ENCODE results near the gene PER1. TPM values are rescaled to one million over a fixed set of nuclear protein-coding genes. Genes with fewer than 3 reads are reported as not detected.

Gene PER1
- total RNA-seq, 1 experiment from 2014 or later = 36.5 TPM

DNA sequence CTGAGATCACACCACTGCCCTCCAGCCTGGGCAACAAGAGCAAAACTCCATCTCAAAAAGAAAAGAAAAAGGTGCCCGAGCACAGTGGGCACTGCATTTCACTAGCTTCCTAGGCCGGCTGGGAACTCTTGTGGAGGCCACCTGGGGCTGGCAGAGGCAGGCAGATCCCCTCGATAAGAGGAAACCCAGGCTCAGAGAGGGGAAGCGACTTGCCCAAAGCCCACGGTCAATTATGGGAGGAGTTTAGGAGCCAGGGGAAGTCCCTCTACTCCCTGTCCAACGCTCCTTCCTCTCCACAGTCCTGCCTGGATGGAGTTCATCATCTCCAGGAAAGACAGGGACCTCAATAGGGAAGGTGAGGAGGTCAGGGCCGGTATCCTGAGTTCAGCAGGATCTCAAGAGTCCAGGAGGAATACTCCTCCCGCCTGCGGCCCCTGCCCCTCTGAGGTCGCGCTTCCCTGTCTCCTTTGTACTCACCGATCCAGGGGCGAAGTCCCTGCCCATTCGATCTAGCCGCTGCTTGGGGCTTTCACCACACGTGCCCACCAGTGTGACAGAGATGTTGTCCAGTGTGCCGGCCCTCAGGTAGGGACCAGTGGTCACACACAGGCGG lies 34.7 kb downstream of the PER1 start:
- Histone ChIP-seq H3K18ac (ENCODE audit: insufficient read length, low read depth, low read length) (no peak overlapping the region), H3K56ac (ENCODE audit: insufficient read length, low read depth, low read length) (no peak overlapping the region), H3K79me1 (ENCODE audit: insufficient read depth, low read depth, low read length, poor library complexity, severe bottlenecking) (no peaks in the 10 kb centered on the region), H4K8ac (replicated peaks; ENCODE audit: insufficient read length, low read depth, low read length) (no peak overlapping the region), H3K79me2 (ENCODE audit: insufficient read depth, low read length) (no peaks in the 10 kb centered on the region), H3K14ac (ENCODE audit: insufficient read depth, low read length) (no peak overlapping the region), H3K23ac (ENCODE audit: insufficient read length, low read depth, low read length) (no peak overlapping the region), H3K9ac (ENCODE audit: extremely low read depth, insufficient read length, low read length) (no peak overlapping the region), H4K5ac (ENCODE audit: insufficient read length, low read depth, low read length) (no peak overlapping the region), H2BK5ac (ENCODE audit: insufficient read length, low read length) (no peak overlapping the region), H3K23me2 (ENCODE audit: insufficient read length, low read depth, low read length, poor library complexity, severe bottlenecking) (peaks cover 25% of the 10 kb centered on the region), H4K20me1 (ENCODE audit: control insufficient read depth, insufficient read depth, insufficient read length) (no peaks in the 10 kb centered on the region), H2AFZ (ENCODE audit: low read length) (peak overlapping the region; percentile 86), H2BK120ac (ENCODE audit: low read depth, low read length, poor library complexity, severe bottlenecking) (no peak overlapping the region), H3K27ac (ENCODE audit: insufficient read length, low read depth, low read length) (no peak overlapping the region), H2BK20ac (ENCODE audit: low read depth, low read length, poor library complexity, severe bottlenecking) (no peak overlapping the region), H2BK15ac (ENCODE audit: low read depth, low read length) (no peak overlapping the region), H3K27me3 (ENCODE audit: insufficient read depth, low read length) (peaks cover 18% of the 10 kb centered on the region; the same call in 1 of the 2 replicates), H2BK12ac (ENCODE audit: insufficient read length, low read depth, low read length) (no peak overlapping the region), H3T11ph (ENCODE audit: low read length) (no peak overlapping the region), H3K4me1 (ENCODE audit: insufficient read depth, low read length) (no peaks in the 10 kb centered on the region), H2AK5ac (ENCODE audit: insufficient read length, low read length) (no peak overlapping the region), H3K4ac (ENCODE audit: low read depth, low read length) (no peak overlapping the region), H4K91ac (ENCODE audit: insufficient read length, low read depth, low read length) (no peak overlapping the region), H3K9me3 (ENCODE audit: control insufficient read depth, low read depth, low read length) (no peaks in the 10 kb centered on the region), H3K4me2 (ENCODE audit: insufficient read depth, insufficient read length, low read length) (peak overlapping the region; percentile 99)
- Mint-ChIP-seq H3K4me1 (peaks cover 10 to 16% of the 10 kb centered on the region in 2 experiments), H3K9me3 (peaks cover 2 to 3% of the 10 kb centered on the region in 2 experiments; a peak in 2 of 5 replicates), H3K27ac (no peak overlapping the region), H3K36me3 (ENCODE audit: insufficient read depth in 1 of 3, low read depth in 3 of 3) (no peaks in the 10 kb centered on the region; a peak in 1 of 7 replicates), H3K4me3 (peak overlapping the region; percentile 91 to 93), H3K27me3 (ENCODE audit: low read depth) (peaks cover 85% of the 10 kb centered on the region)
- no CpG with 5 or more reads among the region's 18 CpGs for WGBS (ENCODE audit: extremely low coverage, insufficient read length, low lambda C conversion rate)
- DNase-seq = peak; percentile 71
- TF ChIP-seq, protein P1, sequence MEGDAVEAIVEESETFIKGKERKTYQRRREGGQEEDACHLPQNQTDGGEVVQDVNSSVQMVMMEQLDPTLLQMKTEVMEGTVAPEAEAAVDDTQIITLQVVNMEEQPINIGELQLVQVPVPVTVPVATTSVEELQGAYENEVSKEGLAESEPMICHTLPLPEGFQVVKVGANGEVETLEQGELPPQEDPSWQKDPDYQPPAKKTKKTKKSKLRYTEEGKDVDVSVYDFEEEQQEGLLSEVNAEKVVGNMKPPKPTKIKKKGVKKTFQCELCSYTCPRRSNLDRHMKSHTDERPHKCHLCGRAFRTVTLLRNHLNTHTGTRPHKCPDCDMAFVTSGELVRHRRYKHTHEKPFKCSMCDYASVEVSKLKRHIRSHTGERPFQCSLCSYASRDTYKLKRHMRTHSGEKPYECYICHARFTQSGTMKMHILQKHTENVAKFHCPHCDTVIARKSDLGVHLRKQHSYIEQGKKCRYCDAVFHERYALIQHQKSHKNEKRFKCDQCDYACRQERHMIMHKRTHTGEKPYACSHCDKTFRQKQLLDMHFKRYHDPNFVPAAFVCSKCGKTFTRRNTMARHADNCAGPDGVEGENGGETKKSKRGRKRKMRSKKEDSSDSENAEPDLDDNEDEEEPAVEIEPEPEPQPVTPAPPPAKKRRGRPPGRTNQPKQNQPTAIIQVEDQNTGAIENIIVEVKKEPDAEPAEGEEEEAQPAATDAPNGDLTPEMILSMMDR (conservative IDR thresholded peaks at IDR 0.05) = no peak
